Adrenal gland (tissue), 12 donors: ENCODE data around the gene CHN2. TPM values are rescaled to one million over a fixed set of nuclear protein-coding genes. Genes with fewer than 3 reads are reported as not detected.

ENCODE experiments used
- DNase-seq, 7 donors: peaks; one replicate each; pipeline ENCODE4 v3.0.0-alpha.2; 2019 to 2020
- H3K27ac ChIP-seq, 5 donors: fragments of 200-600 bp; sonication (generic) in 4 of 5; 1 replicate in 3 of 5; 2 replicates in 2 of 5; pipeline versions ENCODE4 v1.5.1 to v1.8.0; 2016 to 2020; ENCODE audit warnings: mild to moderate bottlenecking in 1 of 5
- H3K27me3 ChIP-seq: fragments of 200-600 bp; 2 replicates; pipeline ENCODE4 v1.8.0; 2021
- H3K36me3 ChIP-seq, 2 donors: fragments of 200-600 bp; replicated peaks in 1 of 2; 1 replicate in 1 of 2; 2 replicates in 1 of 2; pipeline versions ENCODE4 v1.5.1 to v1.8.0; 2018 to 2022
- H3K4me1 ChIP-seq, 2 donors: fragments of 200-600 bp; replicated peaks in 1 of 2; 1 replicate in 1 of 2; 2 replicates in 1 of 2; pipeline versions ENCODE4 v1.5.1 to v1.8.0; 2018 to 2021
- H3K4me3 ChIP-seq, 4 donors: fragments of 200-600 bp; sonication (generic) in 3 of 4; one replicate each; pipeline ENCODE4 v1.5.1; 2016 to 2018
- H3K9me3 ChIP-seq, 3 donors: fragments of 200-600 bp; sonication (generic) in 1 of 3; replicated peaks in 1 of 3; 1 replicate in 2 of 3; 2 replicates in 1 of 3; pipeline versions ENCODE4 v1.5.1 to v1.8.0; 2016 to 2021
- CTCF ChIP-seq, 6 experiments: fragments of 450-650 bp in 4 of 6; fragments of 200-600 bp in 2 of 6; sonication (generic) in 1 of 6; IDR thresholded peaks; 1 replicate in 5 of 6; 2 replicates in 1 of 6; pipeline versions ENCODE4 v1.5.1 to v1.8.0; 2016 to 2021; ENCODE audit warnings: antibody characterized with exemption in 6 of 6, mild to moderate bottlenecking in 2 of 6, moderate library complexity in 1 of 6
- POLR2A ChIP-seq, 2 donors: fragments of 450-650 bp; IDR thresholded peaks; one replicate each; pipeline ENCODE4 v1.6.1; 2017; ENCODE audit warnings: antibody characterized with exemption in 2 of 2, mild to moderate bottlenecking in 2 of 2, moderate library complexity in 1 of 2
- WGBS, 4 donors: extraction: QIAGEN DNeasy Blood & Tissue Kit in 2 of 4; methylation state at CpG; one replicate each; pipeline versions ENCODE4 v1.1.5 to v1.1.7; 2013 to 2017; 5-methylcytosine and 5-hydroxymethylcytosine counted together
- intact Hi-C, 2 donors: fragments of 100-400 bp; cut with DNase I; formaldehyde crosslinking; loops; one replicate each; pipeline versions ENCODE4 v1.14.1 to v1.15.0; 2022 to 2023
- polyA plus RNA-seq, 3 donors: library from polyadenylated mRNA; stranded (reverse); fragments of 200-250 nt in 2 of 3; fragments of 350-450 nt in 1 of 3; fragmentation: Illumina TruSeq in 1 of 3; extraction: RNeasy Lipid Tissue Mini Kit (QIAGEN cat#74804) in 1 of 3; gene quantifications; one replicate each; pipeline ENCODE4 v1.2.3, GENCODE V29; 2013 to 2014
- total RNA-seq, 9 donors: library from RNA; depleted of rRNA in 4 of 9; stranded (reverse); fragments of >200 nt in 4 of 9; fragments of 120-200 nt in 1 of 9; fragmentation: NEBNext Ultra II Directional in 1 of 9; extraction: Animal tissue kit (Norgen Biotek cat#: 25700) in 1 of 9; gene quantifications; one replicate each; pipeline versions ENCODE4 v1.1.0 to v1.2.4, GENCODE V29; 2013 to 2023
- donor health status: healthy with polysubstance abuse.
- donor health status: Bipolar disorder and iron deficiency.
- donor health status: DM: yes; HTN: yes; CAD: no.
- donor health status: DM: no; HTN: no; CAD: no.
- donor health status: DM: no; HTN: no; CAD: no.
- donor health status: DM: yes; HTN: yes; CAD: no.

Gene CHN2
- total and polyA plus RNA-seq, 12 donors = 2.7 to 35.4 (median 11.5) TPM

- TF ChIP-seq CTCF (IDR thresholded peaks at IDR 0.05) = no peak
- TF ChIP-seq POLR2A (IDR thresholded peaks at IDR 0.05) = no peak
- intact Hi-C loops = loop anchor here in 1 of 2 donors (10.0 kb wide), 1 partner anchor 56 kb away; no protein-coding TSS in a partner anchor
- H3K4me3 ChIP-seq = no peak overlapping the region
- DNase-seq = no peak
- WGBS, 4 donors = 78 to 90% (median 83%) methylated on average over 7 of the region's 7 CpGs
- no peaks in the 10 kb centered on the region for H3K36me3 ChIP-seq
- peaks cover 0 to under 1% (median 0%) of the 10 kb centered on the region in 3 donors for H3K9me3 ChIP-seq
- H3K4me1 ChIP-seq = no peaks in the 10 kb centered on the region
- no peaks in the 10 kb centered on the region for H3K27me3 ChIP-seq
- no peak overlapping the region for H3K27ac ChIP-seq
Observed at GRCh38 chr7:29170781-29171180, 23.8 kb upstream of the CHN2 start.

GRCh38 chr7:29173458-29173857 is 21.1 kb upstream of the CHN2 start:
- no peak overlapping the region for H3K27ac ChIP-seq
- 79 to 90% (median 87%) methylated on average over 3 of the region's 3 CpGs for WGBS, 4 donors
- H3K4me1 ChIP-seq = no peaks in the 10 kb centered on the region
- H3K4me3 ChIP-seq = no peak overlapping the region
- no peaks in the 10 kb centered on the region for H3K9me3 ChIP-seq
- DNase-seq = no peak
- no peaks in the 10 kb centered on the region for H3K36me3 ChIP-seq
- no peaks in the 10 kb centered on the region for H3K27me3 ChIP-seq
- intact Hi-C loops = loop anchor here in 1 of 2 donors (10.0 kb wide), 1 partner anchor 59 kb away; no protein-coding TSS in a partner anchor
- no peak for TF ChIP-seq CTCF (IDR thresholded peaks at IDR 0.05)
- no peak for TF ChIP-seq POLR2A (IDR thresholded peaks at IDR 0.05)

GRCh38 chr7:29177963-29178600 is 16.5 kb upstream of the CHN2 start:
- peaks cover 0 to 4% (median 0%) of the 10 kb centered on the region in 3 donors for H3K9me3 ChIP-seq
- DNase-seq = peak; percentile 48 to 84 (median 69)
- intact Hi-C loops = loop anchor here in 1 of 2 donors (10.0 kb wide), 1 partner anchor 63 kb away; no protein-coding TSS in a partner anchor
- H3K27ac ChIP-seq = peak overlapping the region in 2 of 5 donors; percentile 49 to 75
- H3K36me3 ChIP-seq = no peaks in the 10 kb centered on the region
- no peak overlapping the region for H3K4me3 ChIP-seq
- TF ChIP-seq CTCF (IDR thresholded peaks at IDR 0.05) (no peak), POLR2A (IDR thresholded peaks at IDR 0.05) (no peak)
- no peaks in the 10 kb centered on the region for H3K27me3 ChIP-seq
- H3K4me1 ChIP-seq = no peaks in the 10 kb centered on the region
- 45 to 57% (median 51%) methylated on average over 9 of the region's 9 CpGs for WGBS, 4 donors

- intact Hi-C loops = loop anchor here in 1 of 2 donors (10.0 kb wide), 1 partner anchor 64 kb away; no protein-coding TSS in a partner anchor
- 71 to 94% (median 90%) methylated on average over 1 of the region's 1 CpG for WGBS, 4 donors
- TF ChIP-seq CTCF (IDR thresholded peaks at IDR 0.05) (no peak), POLR2A (IDR thresholded peaks at IDR 0.05) (no peak)
- no peak for DNase-seq
- Histone ChIP-seq H3K4me1 (no peaks in the 10 kb centered on the region), H3K4me3 (no peak overlapping the region), H3K27me3 (no peaks in the 10 kb centered on the region), H3K27ac (no peak overlapping the region), H3K36me3 (no peaks in the 10 kb centered on the region), H3K9me3 (peaks cover 0 to 4% (median 0%) of the 10 kb centered on the region in 3 donors)
Observed at GRCh38 chr7:29179115-29179514, 15.5 kb upstream of the CHN2 start.
